GM18861 (cell line): ENCODE data around the gene IDH3A.

Source experiments
- ATAC-seq: cut with Tn5 transposase; IDR thresholded peaks from one replicate; pipeline ENCODE4 v1.9.1; 2021; ENCODE audit not compliant: unreplicated experiment

IDH3A gene

DNA sequence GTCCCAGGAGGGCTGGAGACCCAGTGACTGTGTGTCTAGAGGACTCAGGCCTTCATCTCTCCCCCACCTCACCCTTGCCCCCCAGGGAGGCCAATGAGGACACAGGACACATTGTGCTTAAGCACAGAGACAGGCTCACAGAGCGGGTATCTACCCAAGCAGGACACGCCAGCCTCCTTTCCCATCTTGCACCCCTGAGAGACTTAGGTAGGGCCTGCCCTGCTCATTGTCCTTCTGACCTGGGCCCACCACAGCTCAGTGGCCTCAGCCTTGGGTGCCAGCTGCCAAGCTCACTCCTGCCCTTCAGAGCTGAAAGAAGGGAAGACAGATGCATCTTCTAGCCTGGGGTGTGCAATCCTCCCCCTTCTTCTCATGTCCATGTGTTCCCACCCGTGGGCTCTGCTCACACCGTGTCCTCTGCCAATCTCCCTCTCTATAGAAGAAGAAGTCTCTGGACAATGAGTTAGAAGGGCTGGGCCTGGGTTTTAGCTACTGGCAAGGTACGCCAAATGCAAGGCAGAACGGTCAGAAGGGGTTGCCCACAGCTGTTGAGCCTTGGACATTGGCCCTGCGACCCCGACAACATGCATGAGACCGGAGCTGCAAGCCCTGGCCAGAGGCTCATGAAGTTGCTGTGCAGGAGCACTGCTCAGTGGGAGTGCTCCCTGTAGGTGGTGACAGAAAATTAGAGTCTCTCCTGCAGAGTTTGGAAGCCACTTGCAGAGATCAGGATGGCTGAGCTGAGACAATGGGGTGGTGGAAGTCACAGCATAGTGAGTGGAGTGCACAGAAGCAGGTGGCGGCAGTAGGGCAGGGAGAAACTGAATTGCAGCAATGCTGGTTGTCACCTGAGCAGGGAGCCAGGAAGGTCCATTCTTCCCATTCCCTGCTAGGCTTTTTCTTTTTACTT, 52.4 kb downstream of the IDH3A start:
- no peak for ATAC-seq

DNA sequence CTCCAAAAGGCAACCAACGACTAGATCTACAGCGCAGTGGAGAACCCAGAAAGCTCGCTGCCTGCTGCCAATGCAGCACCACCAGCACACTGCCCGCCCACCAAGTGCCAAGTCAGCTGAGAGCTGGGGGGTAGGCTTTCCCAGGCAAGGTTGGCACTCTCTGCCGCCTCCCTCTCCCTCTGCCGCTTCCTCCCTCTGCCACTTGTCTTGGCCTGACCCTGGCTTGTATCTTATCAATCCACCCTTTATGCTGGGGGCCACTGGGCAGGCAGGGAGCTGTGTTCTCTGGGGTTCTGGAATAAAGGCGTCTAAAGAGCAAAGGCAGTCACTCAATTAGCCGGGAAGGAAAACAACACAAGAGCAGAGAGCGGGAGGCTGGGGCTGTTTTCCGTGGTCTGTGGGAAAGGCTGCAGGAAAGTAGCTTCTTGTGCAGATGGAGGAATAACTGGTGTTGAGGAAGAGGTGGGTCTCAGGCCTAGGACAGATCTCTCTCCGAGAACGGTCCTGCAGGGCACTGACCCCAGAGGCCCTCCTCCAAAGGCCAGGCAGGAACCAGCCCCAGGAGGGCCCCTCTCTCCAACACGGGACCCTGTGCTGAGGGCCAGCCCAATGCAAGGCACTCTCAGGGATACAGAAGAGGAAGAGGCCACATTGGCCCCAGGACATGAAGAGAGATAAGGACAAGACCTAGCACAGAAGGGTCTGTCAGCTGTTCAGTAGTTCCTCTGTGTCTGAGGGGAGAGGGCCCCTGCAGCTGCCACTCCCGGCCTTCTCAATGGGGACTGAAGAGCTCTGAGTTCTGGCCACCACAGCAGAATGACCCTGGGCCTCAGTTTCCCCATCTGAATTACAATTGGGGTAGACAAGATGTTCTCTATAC, 54.4 kb downstream of the IDH3A start:
- no peak for ATAC-seq

DNA sequence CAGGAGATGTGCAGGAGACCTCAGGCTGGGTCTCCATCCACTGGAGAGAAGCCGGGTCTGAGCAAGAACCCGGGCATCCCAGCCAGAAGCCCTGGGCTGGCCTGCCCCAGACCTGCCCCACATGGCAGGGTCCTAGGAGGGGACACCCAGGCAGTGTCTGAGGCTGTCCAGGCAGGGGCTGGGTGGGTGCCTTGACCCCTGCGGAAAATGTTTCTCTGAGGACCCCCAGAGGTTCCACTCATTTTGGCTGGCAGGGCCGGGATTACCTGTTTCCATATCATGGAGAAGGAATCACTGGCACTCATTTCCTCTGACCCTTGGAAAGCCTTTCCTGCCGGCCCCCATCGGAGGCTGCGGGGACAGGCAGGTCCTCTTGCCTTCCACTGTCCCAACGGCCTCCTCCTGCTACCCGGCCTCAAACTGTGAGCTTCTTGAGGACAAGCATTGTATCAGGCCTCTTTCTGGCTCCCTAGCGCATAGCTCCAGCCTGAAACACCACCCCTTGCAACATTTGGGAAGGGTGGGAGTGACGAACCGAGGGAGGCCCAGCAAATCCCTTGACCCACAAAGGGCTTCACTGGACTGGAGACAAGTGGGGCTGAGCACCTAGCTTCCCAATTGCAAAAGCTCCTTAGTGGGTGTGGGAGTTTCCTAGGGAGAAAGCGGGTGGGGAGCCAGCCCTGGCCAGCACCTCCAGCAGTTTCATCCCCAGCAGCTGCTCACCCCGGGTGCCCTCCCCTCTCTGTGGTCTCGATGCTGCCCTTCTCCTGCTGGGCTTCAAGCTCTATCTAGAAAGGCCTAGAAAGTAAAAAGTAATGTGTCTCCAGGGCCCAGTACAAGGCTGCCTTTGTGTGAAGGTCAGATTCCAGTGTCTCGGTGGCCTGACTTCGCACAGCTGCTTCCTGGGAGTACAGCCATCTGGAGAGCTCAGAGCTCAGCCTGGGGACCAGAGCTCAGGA, 55.5 kb downstream of the IDH3A start:
- ATAC-seq: no peak

DNA sequence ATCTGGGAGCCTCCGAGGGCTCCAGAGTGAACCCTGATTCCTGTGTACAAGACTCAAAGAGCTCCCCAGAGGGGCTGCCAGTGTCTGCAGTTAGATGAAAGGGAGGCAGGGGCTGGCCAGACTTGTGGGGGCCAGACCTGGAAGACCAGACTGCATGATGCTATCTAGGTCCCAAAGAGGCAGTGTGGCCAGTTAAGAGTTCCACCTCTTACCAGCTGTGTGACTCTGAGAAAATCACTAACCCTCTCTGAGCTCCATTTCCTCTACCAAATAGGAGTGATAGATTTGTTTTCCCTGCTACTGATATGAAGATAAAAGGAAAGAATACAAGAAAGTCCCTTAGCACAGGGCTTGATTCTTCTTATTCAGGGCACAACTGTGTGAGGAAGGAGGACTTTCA, 56.2 kb downstream of the IDH3A start:
- ATAC-seq: no peak

DNA sequence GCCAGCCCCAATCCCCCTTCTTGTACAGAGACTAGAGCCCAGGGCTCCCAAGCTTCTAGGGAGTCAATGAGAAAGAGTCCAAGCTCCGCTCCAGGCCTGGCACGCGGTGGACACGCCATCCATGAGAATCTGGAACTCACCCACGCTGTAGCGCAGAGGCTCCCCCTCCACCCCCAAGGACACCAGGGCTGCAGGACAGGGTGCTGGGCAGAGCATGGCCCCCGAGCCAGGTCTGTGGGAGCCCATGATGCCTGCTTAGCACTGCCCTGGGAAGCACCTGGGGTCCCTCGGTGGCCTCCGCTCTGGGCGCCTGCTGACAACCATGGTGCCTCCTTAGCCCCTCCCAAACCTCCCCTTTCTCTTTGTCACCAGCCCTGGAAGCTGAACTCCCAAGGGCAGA, 56.7 kb downstream of the IDH3A start:
- ATAC-seq: no peak

DNA sequence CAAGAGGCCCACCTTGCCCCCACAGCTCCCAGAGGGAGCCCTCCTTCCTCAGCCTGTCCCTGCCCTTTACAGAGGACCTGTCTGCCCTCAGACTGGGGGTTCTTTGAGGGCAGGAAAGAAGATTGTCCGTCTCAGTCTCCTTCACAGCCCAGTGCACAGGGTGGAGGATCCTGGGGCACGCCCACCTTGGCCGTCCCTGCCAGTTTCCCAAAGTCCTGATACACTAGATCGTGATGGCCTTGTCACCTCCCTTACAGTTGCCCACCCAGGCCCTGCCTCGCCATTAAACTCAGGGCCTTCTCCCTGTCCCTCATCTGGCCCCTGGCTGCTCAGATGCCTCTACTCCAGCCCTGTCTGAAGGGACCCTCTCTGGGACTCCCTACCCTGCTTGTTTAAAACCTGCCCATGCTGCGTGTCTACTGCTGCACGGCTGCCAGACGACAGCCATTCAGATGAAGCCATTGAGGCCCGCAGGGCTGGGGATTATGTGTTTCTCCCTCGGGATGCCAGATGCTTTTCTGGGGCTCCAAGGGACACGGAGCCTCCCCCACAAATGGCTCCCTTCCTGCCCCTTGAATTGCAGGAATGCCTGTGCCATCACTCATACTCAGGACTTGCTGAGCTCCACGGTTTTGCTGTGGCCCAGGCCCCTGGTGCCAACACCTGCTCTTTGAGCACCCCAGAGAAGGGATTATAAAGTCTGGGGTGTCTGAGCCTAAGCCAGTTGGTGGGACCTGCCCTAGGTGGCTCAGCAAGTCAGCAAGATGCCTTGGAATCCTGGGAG, 57.4 kb downstream of the IDH3A start:
- ATAC-seq: no peak

DNA sequence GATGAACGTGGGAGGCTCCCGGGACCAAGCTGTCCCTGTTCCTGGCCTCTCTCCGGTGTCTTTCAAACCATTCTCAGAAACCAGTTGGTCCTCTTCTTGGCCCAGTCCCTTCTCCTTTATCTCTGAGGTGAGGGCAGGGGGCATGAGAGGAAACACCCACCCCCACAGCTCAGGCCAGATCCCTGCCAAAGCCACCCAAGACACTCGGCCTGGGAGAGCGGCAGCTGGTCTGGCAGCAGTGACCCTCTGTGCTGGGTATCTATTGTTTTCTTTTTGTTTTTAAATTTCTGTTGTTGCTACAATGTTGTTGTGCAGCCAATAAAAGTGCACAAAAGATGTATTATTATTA, 57.9 kb downstream of the IDH3A start:
- no peak for ATAC-seq

DNA sequence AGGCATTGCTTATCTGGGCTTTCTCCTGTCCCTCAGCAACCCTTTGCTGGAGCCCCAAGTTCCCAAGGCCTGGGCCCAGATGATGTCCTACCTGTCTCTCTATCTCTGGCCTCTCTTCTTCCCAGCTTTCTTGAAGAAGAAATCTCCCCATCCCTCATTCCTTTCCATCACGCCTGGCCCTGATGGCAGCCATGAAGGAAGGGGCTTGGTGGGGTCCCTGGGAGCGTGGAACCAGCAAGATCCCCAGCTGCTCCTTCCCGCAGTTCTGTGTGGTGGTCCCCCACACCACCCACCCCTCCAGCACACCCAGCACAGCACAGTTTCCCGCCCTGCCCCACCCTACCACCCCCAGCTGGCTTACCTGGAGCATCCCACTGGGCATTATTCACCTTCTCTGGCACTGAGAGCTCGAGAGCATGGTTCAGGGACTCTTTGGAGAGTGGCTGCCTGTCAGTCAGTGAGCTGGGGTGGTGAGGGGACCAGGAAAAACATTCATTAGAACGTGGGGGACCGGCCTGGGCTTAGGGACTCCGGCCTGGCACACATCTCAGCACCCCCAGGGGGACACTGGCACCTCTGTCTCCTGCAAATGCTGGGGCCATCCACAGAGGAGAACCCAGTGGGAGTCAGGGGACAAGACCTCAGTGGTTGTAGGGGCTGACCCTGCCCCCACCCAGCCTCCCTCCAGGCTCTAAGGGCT, 58.6 kb downstream of the IDH3A start:
- ATAC-seq: no peak

DNA sequence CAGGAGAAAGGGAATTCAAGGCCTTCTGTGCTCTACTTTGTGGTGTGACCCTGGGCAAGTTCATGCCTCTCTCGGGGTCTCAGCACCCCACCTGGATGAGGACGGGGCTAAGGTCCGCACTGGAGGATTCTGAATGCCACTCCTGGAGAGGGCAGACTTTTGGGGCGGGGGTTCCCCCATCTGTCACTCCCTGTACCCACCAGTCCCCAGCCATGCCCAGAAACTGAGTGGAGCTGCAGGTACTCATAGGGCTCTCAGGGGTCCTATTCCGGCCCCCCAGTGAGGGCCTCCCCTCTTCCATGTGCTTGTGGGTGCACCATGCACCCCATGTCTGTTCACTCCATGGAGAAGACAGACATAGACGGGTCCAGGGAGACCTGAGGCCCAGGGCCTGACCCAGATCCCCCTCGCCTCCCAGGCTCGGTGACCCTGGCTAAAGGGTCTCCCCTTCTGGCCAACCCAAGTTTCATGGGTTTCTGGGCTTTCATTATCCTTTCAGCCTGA, 59.2 kb downstream of the IDH3A start:
- no peak for ATAC-seq

DNA sequence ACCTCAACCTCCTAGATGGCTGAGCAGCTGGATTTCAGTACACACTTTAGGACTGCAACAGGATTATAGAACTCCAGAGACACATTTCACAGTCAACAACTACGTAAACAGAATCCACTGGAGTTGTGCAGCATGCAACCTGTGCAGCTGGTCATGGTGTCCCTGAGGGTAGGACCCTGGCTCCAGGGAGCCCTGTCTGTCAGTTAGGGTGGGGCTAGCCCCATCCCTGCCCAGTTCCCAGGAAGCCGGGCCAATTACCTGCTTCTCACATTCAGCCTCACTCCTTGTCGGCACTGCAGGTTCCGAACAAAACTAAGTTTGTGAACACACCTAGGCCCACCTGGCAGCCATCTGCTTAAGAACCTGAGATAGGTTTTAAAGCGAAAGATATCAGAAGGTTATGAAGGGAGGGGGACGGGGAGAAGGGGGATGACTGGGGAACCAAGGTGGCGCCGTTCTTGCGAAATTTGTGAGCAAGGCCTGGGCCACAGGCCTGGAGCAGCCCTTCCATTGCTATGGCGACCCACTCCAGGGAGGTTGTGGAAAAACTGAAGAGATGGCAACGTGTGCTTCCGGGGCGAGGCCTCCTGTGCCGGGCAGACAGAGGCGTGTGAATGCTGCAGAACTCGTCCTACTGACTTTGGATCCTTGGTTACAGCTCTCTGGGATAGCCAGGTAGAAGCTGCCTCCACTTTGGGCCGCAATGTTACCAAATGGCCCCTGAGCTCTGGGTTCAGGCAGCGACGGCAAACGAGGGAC, 59.9 kb downstream of the IDH3A start:
- no peak for ATAC-seq

DNA sequence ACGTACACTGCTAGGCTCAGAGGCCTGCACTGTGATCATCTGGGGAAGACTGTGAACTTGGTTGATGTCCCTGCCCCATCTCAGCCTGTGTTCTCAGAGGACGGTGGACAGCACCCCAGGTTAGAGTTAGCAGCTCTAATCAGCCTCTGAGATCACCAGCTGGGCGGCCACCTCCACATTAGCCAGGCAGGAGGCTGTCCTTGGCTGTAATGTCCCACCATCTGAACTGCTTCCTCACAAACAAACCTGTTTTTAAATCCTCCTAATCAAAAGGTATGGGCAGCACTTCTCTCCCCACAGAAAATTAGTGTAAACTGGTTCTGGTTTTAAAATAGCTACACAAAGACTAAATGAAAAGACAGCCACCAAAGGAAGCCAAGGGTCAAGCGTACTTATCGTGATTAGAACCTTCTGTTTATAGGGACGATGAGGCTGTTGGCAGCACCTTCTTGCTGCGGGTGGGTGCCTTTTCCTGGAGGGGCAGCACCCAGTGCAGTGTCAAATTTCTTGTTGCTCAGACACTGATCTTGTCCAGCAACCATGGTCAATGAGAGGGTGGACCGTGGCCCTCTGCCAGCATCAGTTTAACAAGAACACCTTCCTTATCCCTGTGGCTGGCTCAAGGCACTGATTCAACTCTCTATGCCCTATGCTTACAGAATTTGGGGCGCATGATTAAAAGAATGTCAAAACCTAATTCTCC, 60.6 kb downstream of the IDH3A start:
- ATAC-seq: no peak

DNA sequence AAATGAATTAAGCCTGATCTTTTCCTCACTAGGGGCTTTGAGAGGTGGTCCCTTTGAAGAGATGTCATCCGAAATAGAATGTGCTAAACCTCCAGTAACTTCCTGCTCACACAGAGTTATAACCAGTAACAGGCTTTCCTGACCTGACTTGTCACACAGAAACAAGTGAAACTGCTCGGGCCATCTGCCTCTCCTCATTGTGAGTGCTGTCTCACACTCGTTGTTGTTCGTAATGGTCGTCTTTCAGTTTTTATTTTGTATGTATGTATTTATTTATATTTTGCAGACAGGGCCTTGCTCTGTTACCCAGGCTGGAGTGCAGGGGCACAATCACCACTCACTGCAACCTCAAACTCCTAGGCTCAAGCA, 61.2 kb downstream of the IDH3A start:
- ATAC-seq: no peak

DNA sequence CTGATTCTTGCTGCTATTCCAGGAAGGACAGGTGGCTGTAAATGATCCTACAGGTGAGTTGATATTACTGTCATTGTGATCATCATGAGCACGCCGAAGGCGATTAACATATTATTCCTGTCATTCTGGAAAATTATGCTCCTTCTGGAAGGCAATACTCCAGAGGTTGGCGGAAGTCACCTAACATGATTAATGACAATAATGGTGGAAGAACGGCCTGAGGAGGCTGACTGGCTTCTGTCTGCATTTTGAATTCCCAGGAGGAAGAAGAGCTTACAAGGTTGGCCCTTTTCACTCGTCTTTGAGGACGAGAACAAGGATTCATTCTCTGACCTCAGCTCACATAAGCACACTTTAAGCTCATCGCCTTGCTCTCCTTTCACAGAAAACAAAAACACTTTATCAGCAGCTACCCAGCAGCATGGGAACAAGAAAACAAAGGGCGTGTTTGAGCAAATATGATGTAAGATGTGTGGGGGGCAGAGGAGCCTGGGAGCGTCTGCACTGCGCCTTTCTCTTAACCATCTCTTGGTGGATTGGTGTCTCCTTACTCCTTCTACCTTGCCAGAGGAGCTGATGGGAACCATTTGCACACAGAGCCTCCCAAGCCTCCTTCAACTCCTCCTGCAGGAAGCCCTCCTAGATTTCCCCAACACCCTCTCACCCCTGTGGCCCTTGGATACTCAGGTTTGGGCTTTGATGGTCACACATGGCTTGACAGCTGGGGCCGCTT, 62.2 kb downstream of the IDH3A start:
- ATAC-seq: no peak

DNA sequence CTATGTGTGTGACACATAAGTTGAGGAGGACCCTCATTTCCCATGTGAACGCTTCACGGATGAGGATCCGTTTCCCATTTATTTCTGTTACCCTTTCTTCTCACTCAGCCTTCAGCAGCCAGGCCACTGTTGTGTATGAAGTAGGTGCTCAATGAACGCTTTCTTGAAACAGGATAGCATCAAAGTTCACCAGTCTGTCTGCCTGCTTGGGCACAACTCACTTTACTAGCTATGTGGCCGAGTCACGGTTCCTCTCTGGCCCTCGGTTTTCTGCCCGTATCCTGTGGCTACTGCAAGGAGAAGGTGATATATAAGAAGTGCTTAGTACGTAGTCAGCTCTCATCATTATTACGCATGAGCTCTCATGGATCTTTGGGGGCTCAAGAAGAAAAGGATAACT, 62.8 kb downstream of the IDH3A start:
- no peak for ATAC-seq

DNA sequence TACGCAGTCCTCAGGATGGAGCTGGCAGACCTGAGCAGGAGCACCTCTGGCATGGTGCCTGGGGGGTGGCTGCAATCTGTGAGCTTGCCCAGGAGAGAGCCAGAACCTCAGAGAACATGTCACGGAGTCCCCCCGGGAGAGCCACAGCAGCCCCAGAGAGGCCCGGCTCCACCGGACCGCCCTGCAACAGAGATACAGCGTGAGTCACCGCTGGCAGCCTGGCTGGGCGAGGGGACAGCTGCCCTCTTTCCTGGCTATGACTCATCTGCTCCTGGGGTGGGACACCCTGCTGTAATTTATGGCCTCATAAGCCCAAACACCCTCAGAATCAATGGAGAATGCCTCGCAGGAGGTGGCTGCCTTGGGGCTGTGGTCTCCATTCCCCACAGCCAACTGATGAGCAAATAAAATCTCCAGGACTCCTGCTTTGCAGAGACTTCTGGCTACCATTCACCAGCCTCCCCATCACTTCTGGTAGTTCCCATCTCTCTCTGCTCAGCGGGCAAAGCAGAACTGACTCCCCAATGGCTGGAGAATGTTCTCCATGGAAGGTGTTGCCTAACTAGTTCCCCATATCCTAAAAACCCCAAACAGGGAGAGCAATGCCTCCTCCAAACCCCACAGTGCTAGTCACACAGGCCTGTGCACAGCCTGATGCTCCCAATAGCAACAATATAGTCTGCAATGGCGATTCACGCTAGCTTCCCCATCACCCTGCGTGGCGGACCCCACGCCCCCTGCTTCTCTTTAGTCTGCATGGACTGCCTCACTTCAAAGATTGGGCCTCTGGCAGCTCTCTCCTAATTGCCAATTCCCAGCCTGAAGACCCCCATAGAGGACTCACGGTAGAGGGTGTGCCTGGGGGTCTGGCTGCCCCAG, 63.6 kb downstream of the IDH3A start:
- ATAC-seq: no peak

DNA sequence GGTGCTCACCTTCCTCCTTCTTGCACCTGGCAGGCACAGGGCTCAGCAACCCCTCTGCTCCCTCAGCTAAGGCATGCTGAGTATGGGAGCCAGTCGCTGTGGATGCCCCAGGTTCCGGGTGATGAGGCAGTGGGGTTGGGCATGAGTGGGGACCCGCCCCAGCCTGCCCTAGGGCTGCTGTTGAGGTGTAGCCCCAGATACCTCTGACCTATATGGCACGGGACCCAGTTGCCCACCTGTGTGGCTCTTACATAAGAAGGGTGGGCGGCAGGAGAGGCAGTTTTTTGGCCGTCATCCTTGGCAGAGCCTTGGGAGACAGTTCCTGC, 64.2 kb downstream of the IDH3A start:
- ATAC-seq: no peak

DNA sequence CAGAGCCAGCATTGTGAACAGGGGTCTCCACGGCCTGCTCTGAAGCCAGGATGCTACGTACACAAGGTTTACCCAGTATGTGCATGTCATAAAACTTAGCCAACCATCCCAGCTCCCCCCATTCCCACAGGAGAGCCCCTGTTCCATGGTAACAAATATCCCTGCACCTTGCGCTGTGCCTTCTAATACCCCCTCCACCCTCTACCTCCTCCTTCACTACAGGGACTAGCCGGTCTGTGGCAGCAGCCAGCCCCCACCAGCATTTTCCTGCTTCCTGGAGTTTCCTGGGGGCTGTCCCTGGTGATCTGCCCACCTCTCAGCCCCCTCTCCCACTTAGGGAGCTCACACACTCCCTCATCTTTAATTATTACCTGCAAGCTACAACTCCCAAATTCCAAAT, 64.8 kb downstream of the IDH3A start:
- ATAC-seq: no peak
